Activated gamma-delta T cell treated with Interleukin-2 at 50 U/mL for 16 hours (primary cell): Measurements from ENCODE around the gene SLC41A2.
"Not testable (repeated sequence)": the region's sequence is repeated elsewhere in the genome, so short reads cannot be mapped to it uniquely, and the experiment has no call there.

Experiments
- DNase-seq: peaks from one replicate; pipeline ENCODE4 v3.0.0-alpha.2; 2020

SLC41A2 gene

DNA sequence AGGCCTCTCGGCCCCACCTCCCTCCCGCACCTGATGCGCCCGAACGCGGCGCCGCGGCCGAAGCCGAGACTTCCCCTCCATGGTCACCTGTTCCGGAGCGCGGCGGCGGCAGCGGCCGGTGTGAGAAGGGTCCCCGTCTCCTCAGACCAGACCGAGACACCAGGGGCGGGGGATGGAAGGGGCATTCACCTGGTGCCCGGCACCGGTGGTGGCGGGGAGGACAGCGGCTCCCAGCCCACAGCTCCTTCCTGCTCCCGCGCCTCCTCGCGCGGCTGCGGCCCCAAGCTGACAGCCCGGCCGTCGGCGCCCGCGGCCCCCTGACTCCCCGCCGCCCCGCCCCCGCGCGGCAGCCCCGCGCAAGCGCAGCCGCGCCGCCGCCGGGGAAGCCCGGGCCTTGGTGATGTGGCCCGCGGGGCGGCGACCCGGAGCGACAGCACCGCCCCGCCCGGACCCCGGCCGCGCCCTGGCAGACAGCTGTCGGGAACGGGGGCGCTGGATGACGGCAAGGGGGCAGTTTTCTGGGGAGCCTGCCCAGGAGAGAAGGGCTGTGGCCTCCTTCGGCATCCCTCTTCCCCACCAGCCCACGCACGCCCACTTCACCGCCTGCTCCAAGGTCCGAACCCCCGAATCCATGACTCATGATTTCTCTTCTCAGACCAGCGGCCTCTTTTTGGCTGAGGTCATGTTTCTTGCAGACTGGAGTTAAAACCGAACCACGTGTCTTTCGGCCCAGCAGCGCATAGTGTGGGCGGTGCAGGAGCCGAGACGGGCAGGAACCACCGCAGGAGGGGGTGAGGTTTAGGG is at the start of gene SLC41A2:
SLC41A2 (minus strand) TSS at position 290 of the 804 bp plus-strand sequence. CDS start 29,763 bp downstream, outside the sequence.
- DNase-seq, result peak; percentile 67

DNA sequence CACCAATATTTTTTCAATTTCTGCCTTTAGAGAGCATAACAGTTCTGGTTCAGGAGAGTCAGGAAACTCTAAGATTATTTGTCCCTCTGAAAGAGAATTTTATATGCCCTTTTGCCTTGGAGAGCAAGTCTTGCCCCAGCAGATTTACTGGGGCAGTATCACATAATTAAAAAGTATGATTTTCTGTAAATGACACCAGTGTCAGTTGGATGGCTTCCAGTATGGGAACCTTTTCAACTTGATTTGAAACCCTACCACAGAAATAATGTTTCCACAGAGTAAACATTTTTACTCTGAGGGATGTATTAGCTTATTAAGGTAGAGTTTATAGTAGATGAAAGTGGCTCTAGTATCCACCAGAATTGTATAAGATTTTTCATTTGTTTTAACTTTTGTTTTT is 43.4 kb upstream of the SLC41A2 start:
- no peak for DNase-seq

DNA sequence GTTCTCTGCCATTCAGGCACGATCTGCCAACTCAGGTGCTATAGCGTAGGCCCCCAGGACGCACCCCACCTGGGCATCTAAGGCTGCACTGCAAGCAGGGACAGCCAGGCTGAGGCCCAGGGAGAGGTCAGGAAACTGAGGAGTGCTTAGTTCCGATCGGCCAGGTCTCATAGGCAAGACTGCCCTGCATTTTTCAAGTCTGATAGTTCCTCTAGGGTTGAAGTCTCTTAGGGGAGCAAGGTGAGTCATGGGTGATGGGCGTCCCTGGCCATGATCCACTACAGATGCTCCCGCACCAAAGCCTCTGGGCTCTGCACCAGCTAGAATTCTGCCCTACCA is 41.2 kb upstream of the SLC41A2 start:
- no peak for DNase-seq

DNA sequence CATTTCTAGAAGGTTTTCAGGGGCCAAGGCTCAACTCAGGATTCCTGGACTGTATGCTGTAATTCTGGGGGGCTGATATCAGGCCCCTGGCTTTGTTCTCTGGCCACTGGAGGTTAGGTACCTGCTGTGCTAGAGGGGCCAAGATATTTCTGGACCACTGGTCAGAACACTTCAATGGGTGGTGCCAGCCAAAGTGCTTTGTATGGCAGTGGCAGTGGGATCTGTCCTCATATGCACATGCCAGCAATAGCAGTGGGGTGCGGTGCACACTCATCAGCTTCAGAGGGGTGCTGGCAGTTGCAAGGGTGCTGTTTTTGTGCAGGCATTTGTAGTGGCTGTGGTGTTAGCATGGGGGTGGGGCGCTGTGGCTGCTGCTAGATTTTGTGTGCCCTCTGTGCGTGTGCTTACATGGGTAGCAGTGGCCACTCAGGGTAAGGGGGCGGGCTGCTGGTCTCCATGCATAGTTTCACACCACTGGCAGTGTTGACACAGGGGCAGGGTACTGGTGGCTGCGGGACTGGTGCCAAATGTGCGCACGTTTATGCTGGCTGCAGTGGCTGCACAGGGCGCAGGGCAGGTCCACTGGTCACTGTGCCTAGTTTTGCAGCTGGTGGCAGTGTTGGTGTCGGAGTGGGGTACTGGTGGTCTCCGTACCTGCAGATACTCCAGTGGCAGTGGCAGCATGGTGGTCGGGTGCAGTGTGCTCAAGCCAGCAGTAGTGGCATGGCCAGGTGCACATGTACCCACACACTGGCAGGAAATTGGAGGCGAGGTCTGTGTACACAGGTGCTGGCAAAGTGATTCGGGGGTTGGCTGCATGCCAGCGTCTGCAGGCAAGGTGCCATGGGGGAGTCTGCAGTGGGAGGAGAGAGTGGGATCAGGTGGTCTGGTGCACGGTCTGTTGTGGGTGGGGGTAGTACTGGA is 40.6 kb upstream of the SLC41A2 start:
- DNase-seq, result no peak

- no peak for DNase-seq
These were observed 39.5 kb upstream of the SLC41A2 start for GRCh38 chr12:104997541-104997940.

- no peak for DNase-seq
These were observed 36.2 kb upstream of the SLC41A2 start for GRCh38 chr12:104994336-104994735.

- DNase-seq, result no peak
These were observed 33.6 kb upstream of the SLC41A2 start for GRCh38 chr12:104991565-104992128.

- DNase-seq, result no peak
These were observed 32.9 kb upstream of the SLC41A2 start for GRCh38 chr12:104990950-104991349.

- DNase-seq, result peak; percentile 82
These were observed 28.2 kb upstream of the SLC41A2 start, which contains the start of gene NOPCHAP1 for GRCh38 chr12:104986022-104986941. TSS of gene NOPCHAP1 (plus strand) at chr12:104986316. CDS start at chr12:104986353, 37 bp downstream.

DNA sequence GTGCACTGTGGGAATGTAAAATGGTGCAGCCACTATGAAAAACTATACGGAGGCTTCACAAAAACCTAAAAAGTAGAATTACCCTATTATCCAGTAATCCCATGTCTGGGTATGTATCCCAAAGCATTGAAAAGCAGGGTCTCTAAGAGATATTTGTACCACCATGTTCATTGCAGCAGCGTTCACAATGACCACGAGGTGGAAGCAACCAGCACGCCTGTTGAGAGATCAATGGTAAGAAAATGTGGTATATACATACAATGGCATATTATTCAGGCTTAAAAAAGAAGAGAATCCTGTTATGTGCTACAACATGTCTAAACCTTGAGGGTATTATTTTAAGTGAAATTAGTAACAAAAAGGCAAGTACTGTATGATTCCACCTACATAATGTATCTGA is 27.1 kb upstream of the SLC41A2 start:
- no peak for DNase-seq

- DNase-seq, result not testable (repeated sequence)
These were observed 19.6 kb upstream of the SLC41A2 start for GRCh38 chr12:104977688-104978087.

- DNase-seq, result no peak
These were observed 18.6 kb upstream of the SLC41A2 start for GRCh38 chr12:104976703-104977102.

DNA sequence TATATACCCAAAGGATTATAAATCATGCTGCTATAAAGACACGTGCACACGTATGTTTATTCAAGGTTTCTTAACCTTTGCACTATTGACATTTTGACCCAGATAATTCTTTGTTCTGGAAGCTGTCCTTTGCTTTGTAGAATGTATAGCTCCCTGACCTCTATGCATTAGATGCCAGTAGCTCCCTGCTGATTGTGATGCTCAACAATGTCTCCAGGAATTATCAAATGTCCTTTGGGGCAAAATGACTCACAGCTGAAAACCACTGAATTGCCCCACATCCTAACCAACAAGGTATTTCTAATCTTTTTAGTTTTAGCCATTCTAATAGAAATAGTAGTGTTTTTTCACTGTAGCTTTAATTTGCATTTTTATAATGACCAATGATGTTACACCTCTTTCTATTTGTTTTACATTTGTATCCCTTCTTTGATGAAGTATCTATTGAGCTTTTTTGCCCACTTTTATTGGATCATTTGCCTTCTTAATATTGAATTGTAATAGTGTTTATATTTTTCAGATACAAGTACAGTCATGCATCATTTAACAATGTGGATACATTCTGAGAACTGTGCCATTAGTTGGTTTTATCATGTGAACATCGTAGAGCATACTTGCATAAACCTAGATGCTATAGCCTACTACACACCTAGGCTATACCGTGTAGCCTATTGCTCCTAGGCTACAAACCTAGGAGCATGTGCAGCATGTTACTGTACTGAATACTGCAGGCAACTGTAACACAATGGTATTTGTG is 17.7 kb upstream of the SLC41A2 start:
- DNase-seq, result no peak

DNA sequence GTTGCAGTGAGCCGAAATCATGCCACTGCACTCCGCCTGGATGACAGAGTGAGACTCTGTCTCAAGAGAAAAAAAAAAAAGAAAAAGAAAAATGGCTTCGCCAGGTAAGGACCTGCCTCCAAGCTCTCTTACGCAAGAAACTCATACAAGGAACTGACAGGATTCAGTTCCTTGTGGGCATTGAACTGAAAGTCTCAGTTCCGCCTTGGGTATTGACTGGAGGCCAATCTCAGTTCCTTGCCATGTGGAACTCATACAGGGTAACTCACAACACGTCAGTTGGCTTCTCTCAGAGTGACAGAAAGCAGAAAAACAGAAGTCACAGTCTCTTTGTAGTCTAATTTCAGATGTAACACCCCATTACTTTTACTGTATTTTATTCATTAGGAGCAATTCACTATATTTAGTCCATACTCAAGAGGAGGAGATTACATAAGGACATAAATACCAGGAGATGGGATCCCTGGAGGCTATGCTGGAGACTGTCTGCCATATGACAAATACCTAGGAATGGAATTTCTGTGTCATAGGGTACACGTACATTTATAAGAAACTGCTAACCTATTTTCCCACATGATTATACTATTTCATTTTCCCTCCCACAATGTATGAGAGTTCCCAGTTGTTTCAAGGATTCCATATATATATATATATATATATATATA is 16.7 kb upstream of the SLC41A2 start:
- DNase-seq, result no peak

- no peak for DNase-seq
These were observed 15.2 kb upstream of the SLC41A2 start for GRCh38 chr12:104973250-104973649.

DNA sequence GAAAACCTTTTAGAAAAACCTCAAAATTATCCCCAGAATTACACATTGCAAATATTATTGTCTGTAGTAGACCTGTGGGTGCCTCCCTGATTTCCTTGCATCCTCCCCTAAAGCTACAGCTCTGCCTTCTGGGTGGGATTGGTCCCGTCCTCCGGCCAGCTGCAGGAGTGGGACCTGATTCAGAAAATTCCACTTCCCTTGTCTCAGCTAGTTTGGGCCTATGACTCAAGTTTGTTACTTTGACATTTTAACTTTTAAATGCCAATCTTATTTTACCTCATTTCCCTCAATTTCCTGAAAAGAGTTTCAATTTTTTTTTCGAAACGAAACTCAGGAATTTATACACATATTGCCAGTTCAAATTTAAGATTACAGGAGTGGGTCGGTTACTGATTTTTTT is 13.2 kb upstream of the SLC41A2 start:
- no peak for DNase-seq

GRCh38 chr12:104969343-104969742 is 11.3 kb upstream of the SLC41A2 start:
- no peak for DNase-seq

GRCh38 chr12:104966677-104967076 is 8.6 kb upstream of the SLC41A2 start:
- DNase-seq, result no peak

DNA sequence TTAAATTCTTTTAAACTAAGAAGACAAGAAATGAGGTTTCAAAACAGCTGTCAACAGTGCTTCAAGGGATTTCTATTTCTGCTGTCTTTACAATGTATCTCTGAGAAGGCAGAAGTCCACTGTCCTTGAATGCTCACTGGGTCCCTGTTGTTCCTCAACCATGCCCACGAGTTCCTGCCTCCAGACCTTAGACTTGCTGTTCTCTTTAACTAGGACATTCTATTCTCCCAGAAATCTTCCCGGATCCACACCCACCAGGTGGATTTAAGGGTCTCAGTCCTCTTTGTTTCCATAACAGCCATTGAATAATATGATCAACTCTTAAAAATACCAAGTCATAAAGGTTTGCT is 6.7 kb upstream of the SLC41A2 start:
- DNase-seq, result no peak

GRCh38 chr12:104964167-104964855 is 6.2 kb upstream of the SLC41A2 start:
- DNase-seq, result no peak

GRCh38 chr12:104963757-104964156 is 5.7 kb upstream of the SLC41A2 start:
- no peak for DNase-seq
